GM23338 (cell line): ENCODE data around the gene TRIOBP. TPM values are rescaled to one million over a fixed set of nuclear protein-coding genes. Genes with fewer than 3 reads are reported as not detected.

Experiments
- ATAC-seq: fragments of 200-7000 bp; cut with Tn5 transposase; 3 replicates; pipeline ENCODE4 v1.9.1; 2020
- DNase-seq: peaks from one replicate; pipeline ENCODE4 v3.0.0-alpha.2; 2015; ENCODE audit warnings: low spot score
- H2AFZ ChIP-seq: fragments of 200-600 bp; sonication (generic); 2 replicates; pipeline ENCODE4 v1.8.0; 2016; ENCODE audit warnings: antibody characterized with exemption, mild to moderate bottlenecking, moderate library complexity
- H3F3A ChIP-seq: fragments of 200-600 bp; sonication (generic); replicated peaks from 2 replicates; pipeline ENCODE4 v1.8.0; 2017; ENCODE audit warnings: antibody characterized with exemption, mixed run types, low read depth
- H3K27ac ChIP-seq: fragments of 200-600 bp; sonication (generic); 2 replicates; pipeline ENCODE4 v1.6.1; 2016; ENCODE audit warnings: low read depth
- H3K27me3 ChIP-seq: fragments of 200-600 bp; sonication (generic); 2 replicates; pipeline ENCODE4 v1.8.0; 2016; ENCODE audit warnings: mild to moderate bottlenecking, mixed run types, moderate library complexity; ENCODE audit not compliant: insufficient read depth
- H3K36me3 ChIP-seq: fragments of 200-600 bp; sonication (generic); 2 replicates; pipeline ENCODE4 v1.8.0; 2016; ENCODE audit warnings: mild to moderate bottlenecking; ENCODE audit not compliant: insufficient read depth
- H3K4me1 ChIP-seq: fragments of 200-600 bp; sonication (generic); 2 replicates; pipeline ENCODE4 v1.8.0; 2016; ENCODE audit warnings: mild to moderate bottlenecking, moderate library complexity; ENCODE audit not compliant: insufficient read depth
- H3K4me2 ChIP-seq: fragments of 200-600 bp; sonication (generic); 2 replicates; pipeline ENCODE4 v1.7.1; 2017; ENCODE audit warnings: mixed run types
- H3K4me3 ChIP-seq: fragments of 200-600 bp; sonication (generic); 2 replicates; pipeline ENCODE4 v1.6.1; 2016; ENCODE audit warnings: mixed run types
- H3K79me2 ChIP-seq: fragments of 200-600 bp; sonication (generic); replicated peaks from 2 replicates; pipeline ENCODE4 v1.8.0; 2017; ENCODE audit warnings: mild to moderate bottlenecking; ENCODE audit not compliant: insufficient read depth
- H3K9me2 ChIP-seq: fragments of 200-600 bp; sonication (generic); 2 replicates; pipeline ENCODE4 v1.8.0; 2017; ENCODE audit not compliant: insufficient read depth
- H4K20me1 ChIP-seq: fragments of 200-600 bp; sonication (generic); replicated peaks from 2 replicates; pipeline ENCODE4 v1.8.0; 2017; ENCODE audit warnings: mild to moderate bottlenecking; ENCODE audit not compliant: insufficient read depth
- H3K27ac Mint-ChIP-seq: 2 replicates; pipeline ENCODE4 v1.8.0; 2020; ENCODE audit warnings: inconsistent platforms, mild to moderate bottlenecking, moderate library complexity, mixed read lengths
- H3K27me3 Mint-ChIP-seq: 3 replicates; pipeline ENCODE4 v1.8.0; 2022; ENCODE audit warnings: low read depth, mild to moderate bottlenecking, moderate library complexity, mixed read lengths, inconsistent platforms; ENCODE audit not compliant: insufficient read depth, poor library complexity
- H3K36me3 Mint-ChIP-seq: 3 replicates; pipeline ENCODE4 v1.8.0; 2021; ENCODE audit warnings: low read depth, mild to moderate bottlenecking, inconsistent platforms, moderate library complexity, mixed read lengths
- H3K4me1 Mint-ChIP-seq: 3 replicates; pipeline ENCODE4 v1.8.0; 2020; ENCODE audit warnings: mild to moderate bottlenecking, inconsistent platforms, mixed read lengths
- H3K4me3 Mint-ChIP-seq: 3 replicates; pipeline ENCODE4 v1.8.0; 2021; ENCODE audit warnings: moderate library complexity, mild to moderate bottlenecking, inconsistent platforms, mixed read lengths
- H3K9me3 Mint-ChIP-seq: 3 replicates; pipeline ENCODE4 v1.8.0; 2020; ENCODE audit warnings: moderate library complexity, mild to moderate bottlenecking, inconsistent platforms, mixed read lengths
- CREB1 ChIP-seq: fragments of 250-450 bp; sonication (Bioruptor Pico); IDR thresholded peaks from 2 replicates; pipeline ENCODE4 v1.5.0; 2020; ENCODE audit warnings: low read depth, mild to moderate bottlenecking, moderate library complexity
- EZH2 ChIP-seq: fragments of 200-600 bp; sonication (generic); IDR thresholded peaks from one replicate; pipeline ENCODE4 v1.8.0; 2017; ENCODE audit warnings: antibody characterized with exemption, mild to moderate bottlenecking, low read depth; ENCODE audit not compliant: unreplicated experiment
- EZH2phosphoT487 ChIP-seq: fragments of 200-600 bp; sonication (generic); IDR thresholded peaks from one replicate; pipeline ENCODE4 v1.8.1; 2018; ENCODE audit warnings: antibody characterized with exemption; ENCODE audit not compliant: unreplicated experiment
- JUNB ChIP-seq: IDR thresholded peaks from one replicate; pipeline ENCODE4 v1.6.1; 2016; ENCODE audit warnings: antibody characterized with exemption; ENCODE audit not compliant: unreplicated experiment
- NANOG ChIP-seq: IDR thresholded peaks from 2 replicates; pipeline ENCODE4 v1.6.1; 2016; ENCODE audit warnings: antibody characterized with exemption, borderline replicate concordance
- POLR2AphosphoS5 ChIP-seq: IDR thresholded peaks from 2 replicates; pipeline ENCODE4 v1.6.1; 2016; ENCODE audit warnings: antibody characterized with exemption, low read depth
- STAT1 ChIP-seq: IDR thresholded peaks from one replicate; pipeline ENCODE4 v1.6.1; 2016; ENCODE audit warnings: antibody characterized with exemption; ENCODE audit not compliant: unreplicated experiment
- ZNF114 ChIP-seq: fragments of 250-450 bp; sonication (Bioruptor Pico); IDR thresholded peaks from 2 replicates; pipeline ENCODE4 v1.5.0; 2020; ENCODE audit warnings: mild to moderate bottlenecking, moderate library complexity
- ZNF331 ChIP-seq: fragments of 250-450 bp; sonication (Bioruptor Pico); IDR thresholded peaks from 2 replicates; pipeline ENCODE4 v1.5.0; 2020; ENCODE audit warnings: low read depth, mild to moderate bottlenecking, moderate library complexity
- polyA plus RNA-seq: library from polyadenylated mRNA; unstranded; fragments of >200 nt; fragmentation: Nextera tagmentation; extraction: Ambion mirVana; gene quantifications from 2 replicates; pipeline ENCODE4 v1.2.1, GENCODE V29; 2016
- total RNA-seq: library from RNA; depleted of rRNA; stranded (reverse); fragments of >200 nt; shearing (Covaris generic); gene quantifications from 2 replicates; pipeline ENCODE4 v1.2.3, GENCODE V29; 2014
- TF ChIP-seq, protein P1 (sequence below): IDR thresholded peaks from one replicate; pipeline ENCODE4 v1.6.1; 2018; ENCODE audit warnings: antibody characterized with exemption; ENCODE audit not compliant: unreplicated experiment
- TF ChIP-seq, protein P2 (sequence below): fragments of 250-450 bp; sonication (Bioruptor Pico); IDR thresholded peaks from 2 replicates; pipeline ENCODE4 v1.5.0; 2020; ENCODE audit warnings: mild to moderate bottlenecking, moderate library complexity
- TF ChIP-seq, protein P3 (sequence below): IDR thresholded peaks from 2 replicates; pipeline ENCODE4 v1.6.1; 2016; ENCODE audit warnings: antibody characterized with exemption
- TF ChIP-seq, protein P4 (sequence below), 2 experiments: fragments of 200-600 bp in 1 of 2; sonication (generic) in 1 of 2; conservative IDR thresholded peaks; 2 replicates each; pipeline versions ENCODE4 v1.5.1 to v1.6.1; 2016 to 2017; ENCODE audit warnings: antibody characterized with exemption in 2 of 2, low read depth in 2 of 2, mild to moderate bottlenecking in 2 of 2, moderate library complexity in 1 of 2

Gene TRIOBP
- total and polyA plus RNA-seq, 2 experiments from 2014 or later: 21.4 to 48.4 TPM

DNA sequence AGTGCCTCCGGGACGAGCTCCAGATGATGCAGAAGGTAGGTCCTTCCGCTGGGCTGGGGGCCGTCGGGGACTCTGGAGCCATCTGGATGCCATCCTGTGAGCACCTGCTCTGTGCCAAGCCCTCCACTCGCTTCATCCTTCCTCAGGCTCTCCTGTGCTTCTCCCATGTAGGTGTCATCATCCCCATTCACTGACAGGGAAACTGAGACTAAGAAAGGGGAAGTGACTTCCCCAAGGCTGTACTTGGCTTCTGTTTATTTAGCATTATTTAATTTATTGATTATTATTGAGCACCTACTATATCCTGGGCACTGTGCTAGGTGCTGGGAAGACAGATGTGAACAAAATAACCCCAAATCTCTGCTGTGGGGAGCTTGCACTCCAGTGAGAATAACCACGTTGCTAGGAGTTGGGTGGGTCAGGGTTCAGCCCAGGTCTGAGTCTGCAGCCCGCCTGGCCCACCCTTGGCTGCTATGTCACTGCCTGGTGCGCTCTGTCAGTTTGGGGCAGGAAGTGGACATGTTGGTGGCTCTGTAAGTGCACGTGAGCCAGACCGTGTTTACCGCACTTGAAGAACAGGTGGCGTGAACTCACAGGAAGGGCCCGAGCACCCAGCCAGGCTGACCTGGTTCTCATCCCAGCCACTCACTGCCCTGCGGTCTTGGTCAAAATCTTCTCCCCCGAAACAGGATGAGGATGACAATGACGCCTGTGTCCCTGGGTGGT, 75.0 kb downstream of the TRIOBP start:
- ATAC-seq (no peak), DNase-seq (no peak)
- Histone ChIP-seq H3K4me3 (no peak overlapping the region), H4K20me1 (no peaks in the 10 kb centered on the region), H3K27me3 (no peaks in the 10 kb centered on the region), H3K4me2 (no peak overlapping the region), H3K9me2 (no peaks in the 10 kb centered on the region), H3K36me3 (no peaks in the 10 kb centered on the region), H3K79me2 (no peaks in the 10 kb centered on the region), H3K4me1 (peaks cover 7% of the 10 kb centered on the region; the same call in 1 of the 2 replicates), H3K27ac (no peak overlapping the region), H2AFZ (no peak overlapping the region), H3F3A (no peaks in the 10 kb centered on the region; the same call in 1 of the 2 replicates)
- Mint-ChIP-seq H3K36me3 (peaks cover 22% of the 10 kb centered on the region; the same call in 2 of the 3 replicates), H3K4me3 (no peak overlapping the region), H3K27ac (no peak overlapping the region), H3K4me1 (peaks cover 2% of the 10 kb centered on the region; the same call in 2 of the 3 replicates), H3K27me3 (peaks cover 5% of the 10 kb centered on the region), H3K9me3 (peaks cover 3% of the 10 kb centered on the region; the same call in 1 of the 3 replicates)
- TF ChIP-seq EZH2phosphoT487 (no peak), EZH2 (no peak), ZNF331 (CRISPR knock-in tag) (no peak), ZNF114 (CRISPR knock-in tag) (no peak), CREB1 (CRISPR knock-in tag) (no peak), POLR2AphosphoS5 (no peak), JUNB (no peak), STAT1 (no peak), NANOG (no peak)
- TF ChIP-seq, protein P1, sequence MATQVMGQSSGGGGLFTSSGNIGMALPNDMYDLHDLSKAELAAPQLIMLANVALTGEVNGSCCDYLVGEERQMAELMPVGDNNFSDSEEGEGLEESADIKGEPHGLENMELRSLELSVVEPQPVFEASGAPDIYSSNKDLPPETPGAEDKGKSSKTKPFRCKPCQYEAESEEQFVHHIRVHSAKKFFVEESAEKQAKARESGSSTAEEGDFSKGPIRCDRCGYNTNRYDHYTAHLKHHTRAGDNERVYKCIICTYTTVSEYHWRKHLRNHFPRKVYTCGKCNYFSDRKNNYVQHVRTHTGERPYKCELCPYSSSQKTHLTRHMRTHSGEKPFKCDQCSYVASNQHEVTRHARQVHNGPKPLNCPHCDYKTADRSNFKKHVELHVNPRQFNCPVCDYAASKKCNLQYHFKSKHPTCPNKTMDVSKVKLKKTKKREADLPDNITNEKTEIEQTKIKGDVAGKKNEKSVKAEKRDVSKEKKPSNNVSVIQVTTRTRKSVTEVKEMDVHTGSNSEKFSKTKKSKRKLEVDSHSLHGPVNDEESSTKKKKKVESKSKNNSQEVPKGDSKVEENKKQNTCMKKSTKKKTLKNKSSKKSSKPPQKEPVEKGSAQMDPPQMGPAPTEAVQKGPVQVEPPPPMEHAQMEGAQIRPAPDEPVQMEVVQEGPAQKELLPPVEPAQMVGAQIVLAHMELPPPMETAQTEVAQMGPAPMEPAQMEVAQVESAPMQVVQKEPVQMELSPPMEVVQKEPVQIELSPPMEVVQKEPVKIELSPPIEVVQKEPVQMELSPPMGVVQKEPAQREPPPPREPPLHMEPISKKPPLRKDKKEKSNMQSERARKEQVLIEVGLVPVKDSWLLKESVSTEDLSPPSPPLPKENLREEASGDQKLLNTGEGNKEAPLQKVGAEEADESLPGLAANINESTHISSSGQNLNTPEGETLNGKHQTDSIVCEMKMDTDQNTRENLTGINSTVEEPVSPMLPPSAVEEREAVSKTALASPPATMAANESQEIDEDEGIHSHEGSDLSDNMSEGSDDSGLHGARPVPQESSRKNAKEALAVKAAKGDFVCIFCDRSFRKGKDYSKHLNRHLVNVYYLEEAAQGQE: no peak
- TF ChIP-seq, protein P2, sequence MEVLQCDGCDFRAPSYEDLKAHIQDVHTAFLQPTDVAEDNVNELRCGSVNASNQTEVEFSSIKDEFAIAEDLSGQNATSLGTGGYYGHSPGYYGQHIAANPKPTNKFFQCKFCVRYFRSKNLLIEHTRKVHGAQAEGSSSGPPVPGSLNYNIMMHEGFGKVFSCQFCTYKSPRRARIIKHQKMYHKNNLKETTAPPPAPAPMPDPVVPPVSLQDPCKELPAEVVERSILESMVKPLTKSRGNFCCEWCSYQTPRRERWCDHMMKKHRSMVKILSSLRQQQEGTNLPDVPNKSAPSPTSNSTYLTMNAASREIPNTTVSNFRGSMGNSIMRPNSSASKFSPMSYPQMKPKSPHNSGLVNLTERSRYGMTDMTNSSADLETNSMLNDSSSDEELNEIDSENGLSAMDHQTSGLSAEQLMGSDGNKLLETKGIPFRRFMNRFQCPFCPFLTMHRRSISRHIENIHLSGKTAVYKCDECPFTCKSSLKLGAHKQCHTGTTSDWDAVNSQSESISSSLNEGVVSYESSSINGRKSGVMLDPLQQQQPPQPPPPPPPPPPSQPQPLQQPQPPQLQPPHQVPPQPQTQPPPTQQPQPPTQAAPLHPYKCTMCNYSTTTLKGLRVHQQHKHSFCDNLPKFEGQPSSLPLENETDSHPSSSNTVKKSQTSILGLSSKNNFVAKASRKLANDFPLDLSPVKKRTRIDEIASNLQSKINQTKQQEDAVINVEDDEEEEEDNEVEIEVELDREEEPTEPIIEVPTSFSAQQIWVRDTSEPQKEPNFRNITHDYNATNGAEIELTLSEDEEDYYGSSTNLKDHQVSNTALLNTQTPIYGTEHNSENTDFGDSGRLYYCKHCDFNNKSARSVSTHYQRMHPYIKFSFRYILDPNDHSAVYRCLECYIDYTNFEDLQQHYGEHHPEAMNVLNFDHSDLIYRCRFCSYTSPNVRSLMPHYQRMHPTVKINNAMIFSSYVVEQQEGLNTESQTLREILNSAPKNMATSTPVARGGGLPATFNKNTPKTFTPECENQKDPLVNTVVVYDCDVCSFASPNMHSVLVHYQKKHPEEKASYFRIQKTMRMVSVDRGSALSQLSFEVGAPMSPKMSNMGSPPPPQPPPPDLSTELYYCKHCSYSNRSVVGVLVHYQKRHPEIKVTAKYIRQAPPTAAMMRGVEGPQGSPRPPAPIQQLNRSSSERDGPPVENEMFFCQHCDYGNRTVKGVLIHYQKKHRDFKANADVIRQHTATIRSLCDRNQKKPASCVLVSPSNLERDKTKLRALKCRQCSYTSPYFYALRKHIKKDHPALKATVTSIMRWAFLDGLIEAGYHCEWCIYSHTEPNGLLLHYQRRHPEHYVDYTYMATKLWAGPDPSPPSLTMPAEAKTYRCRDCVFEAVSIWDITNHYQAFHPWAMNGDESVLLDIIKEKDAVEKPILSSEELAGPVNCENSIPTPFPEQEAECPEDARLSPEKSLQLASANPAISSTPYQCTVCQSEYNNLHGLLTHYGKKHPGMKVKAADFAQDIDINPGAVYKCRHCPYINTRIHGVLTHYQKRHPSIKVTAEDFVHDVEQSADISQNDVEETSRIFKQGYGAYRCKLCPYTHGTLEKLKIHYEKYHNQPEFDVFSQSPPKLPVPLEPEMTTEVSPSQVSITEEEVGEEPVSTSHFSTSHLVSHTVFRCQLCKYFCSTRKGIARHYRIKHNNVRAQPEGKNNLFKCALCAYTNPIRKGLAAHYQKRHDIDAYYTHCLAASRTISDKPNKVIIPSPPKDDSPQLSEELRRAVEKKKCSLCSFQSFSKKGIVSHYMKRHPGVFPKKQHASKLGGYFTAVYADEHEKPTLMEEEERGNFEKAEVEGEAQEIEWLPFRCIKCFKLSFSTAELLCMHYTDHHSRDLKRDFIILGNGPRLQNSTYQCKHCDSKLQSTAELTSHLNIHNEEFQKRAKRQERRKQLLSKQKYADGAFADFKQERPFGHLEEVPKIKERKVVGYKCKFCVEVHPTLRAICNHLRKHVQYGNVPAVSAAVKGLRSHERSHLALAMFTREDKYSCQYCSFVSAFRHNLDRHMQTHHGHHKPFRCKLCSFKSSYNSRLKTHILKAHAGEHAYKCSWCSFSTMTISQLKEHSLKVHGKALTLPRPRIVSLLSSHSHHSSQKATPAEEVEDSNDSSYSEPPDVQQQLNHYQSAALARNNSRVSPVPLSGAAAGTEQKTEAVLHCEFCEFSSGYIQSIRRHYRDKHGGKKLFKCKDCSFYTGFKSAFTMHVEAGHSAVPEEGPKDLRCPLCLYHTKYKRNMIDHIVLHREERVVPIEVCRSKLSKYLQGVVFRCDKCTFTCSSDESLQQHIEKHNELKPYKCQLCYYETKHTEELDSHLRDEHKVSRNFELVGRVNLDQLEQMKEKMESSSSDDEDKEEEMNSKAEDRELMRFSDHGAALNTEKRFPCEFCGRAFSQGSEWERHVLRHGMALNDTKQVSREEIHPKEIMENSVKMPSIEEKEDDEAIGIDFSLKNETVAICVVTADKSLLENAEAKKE (CRISPR knock-in tag): no peak
- TF ChIP-seq, protein P3, sequence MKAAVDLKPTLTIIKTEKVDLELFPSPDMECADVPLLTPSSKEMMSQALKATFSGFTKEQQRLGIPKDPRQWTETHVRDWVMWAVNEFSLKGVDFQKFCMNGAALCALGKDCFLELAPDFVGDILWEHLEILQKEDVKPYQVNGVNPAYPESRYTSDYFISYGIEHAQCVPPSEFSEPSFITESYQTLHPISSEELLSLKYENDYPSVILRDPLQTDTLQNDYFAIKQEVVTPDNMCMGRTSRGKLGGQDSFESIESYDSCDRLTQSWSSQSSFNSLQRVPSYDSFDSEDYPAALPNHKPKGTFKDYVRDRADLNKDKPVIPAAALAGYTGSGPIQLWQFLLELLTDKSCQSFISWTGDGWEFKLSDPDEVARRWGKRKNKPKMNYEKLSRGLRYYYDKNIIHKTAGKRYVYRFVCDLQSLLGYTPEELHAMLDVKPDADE: no peak
- TF ChIP-seq, protein P4, sequence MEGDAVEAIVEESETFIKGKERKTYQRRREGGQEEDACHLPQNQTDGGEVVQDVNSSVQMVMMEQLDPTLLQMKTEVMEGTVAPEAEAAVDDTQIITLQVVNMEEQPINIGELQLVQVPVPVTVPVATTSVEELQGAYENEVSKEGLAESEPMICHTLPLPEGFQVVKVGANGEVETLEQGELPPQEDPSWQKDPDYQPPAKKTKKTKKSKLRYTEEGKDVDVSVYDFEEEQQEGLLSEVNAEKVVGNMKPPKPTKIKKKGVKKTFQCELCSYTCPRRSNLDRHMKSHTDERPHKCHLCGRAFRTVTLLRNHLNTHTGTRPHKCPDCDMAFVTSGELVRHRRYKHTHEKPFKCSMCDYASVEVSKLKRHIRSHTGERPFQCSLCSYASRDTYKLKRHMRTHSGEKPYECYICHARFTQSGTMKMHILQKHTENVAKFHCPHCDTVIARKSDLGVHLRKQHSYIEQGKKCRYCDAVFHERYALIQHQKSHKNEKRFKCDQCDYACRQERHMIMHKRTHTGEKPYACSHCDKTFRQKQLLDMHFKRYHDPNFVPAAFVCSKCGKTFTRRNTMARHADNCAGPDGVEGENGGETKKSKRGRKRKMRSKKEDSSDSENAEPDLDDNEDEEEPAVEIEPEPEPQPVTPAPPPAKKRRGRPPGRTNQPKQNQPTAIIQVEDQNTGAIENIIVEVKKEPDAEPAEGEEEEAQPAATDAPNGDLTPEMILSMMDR (conservative IDR thresholded peaks at IDR 0.05; ENCODE audit: low read depth in 2 of 2): no peak
